K562 (cell line): Measurements from ENCODE around the gene ZSWIM7. TPM values are rescaled to one million over a fixed set of nuclear protein-coding genes. Genes with fewer than 3 reads are reported as not detected.

ENCODE experiments used
- ATF1 ChIP-seq, 2 experiments: fragments of 450-650 bp in 1 of 2; IDR thresholded peaks; 2 replicates each; pipeline ENCODE4 v1.6.1; 2016; ENCODE audit warnings: missing compliant biosample characterization in 1 of 2, missing genetic modification characterization in 1 of 2
- ATF7 ChIP-seq: fragments of 450-650 bp; IDR thresholded peaks from 2 replicates; pipeline ENCODE4 v1.7.1; 2014; ENCODE audit warnings: mild to moderate bottlenecking, moderate library complexity
- CXXC5 ChIP-seq: fragments of 250-450 bp; sonication (Bioruptor Pico); IDR thresholded peaks from 2 replicates; pipeline ENCODE4 v1.8.0; 2022; ENCODE audit warnings: inconsistent platforms, mild to moderate bottlenecking, moderate library complexity
- HDAC1 ChIP-seq, 2 experiments: fragments of 450-650 bp; IDR thresholded peaks; 2 replicates each; pipeline ENCODE4 v1.6.1; 2016 to 2017; ENCODE audit warnings: inconsistent platforms in 1 of 2, mild to moderate bottlenecking in 1 of 2, moderate library complexity in 1 of 2
- HDAC2 ChIP-seq: fragments of 450-650 bp; IDR thresholded peaks from 2 replicates; pipeline ENCODE4 v1.6.1; 2016; ENCODE audit warnings: mild to moderate bottlenecking
- HES1 ChIP-seq: fragments of 450-650 bp; IDR thresholded peaks from 2 replicates; pipeline ENCODE4 v1.6.1; 2016; ENCODE audit warnings: low read depth, mild to moderate bottlenecking, moderate library complexity
- KDM1A ChIP-seq, 2 experiments: fragments of 450-650 bp; IDR thresholded peaks; 2 replicates each; pipeline ENCODE4 v1.6.1; 2016; ENCODE audit warnings: mild to moderate bottlenecking in 2 of 2
- KDM5B ChIP-seq: fragments of 200-600 bp; sonication (generic); IDR thresholded peaks from 2 replicates; pipeline ENCODE4 v1.6.1; 2012; ENCODE audit warnings: low read depth, mild to moderate bottlenecking, moderate library complexity, low read length, control low read depth, inconsistent platforms; ENCODE audit not compliant: insufficient replicate concordance
- MAFK ChIP-seq: IDR thresholded peaks from 2 replicates; pipeline ENCODE4 v1.6.1; 2011; ENCODE audit warnings: low read length, improper control_type of control experiment
- MNT ChIP-seq, 2 experiments: fragments of 450-650 bp; conservative IDR thresholded peaks; 2 replicates each; pipeline ENCODE4 v1.6.1; 2017; ENCODE audit warnings: mild to moderate bottlenecking in 2 of 2, moderate library complexity in 2 of 2
- NFRKB ChIP-seq: fragments of 450-650 bp; IDR thresholded peaks from 2 replicates; pipeline ENCODE4 v1.6.1; 2016; ENCODE audit warnings: low read depth
- POLR3A ChIP-seq: IDR thresholded peaks from 2 replicates; pipeline ENCODE4 v1.6.1; 2011; ENCODE audit warnings: borderline replicate concordance, mild to moderate bottlenecking, moderate library complexity; ENCODE audit not compliant: insufficient read length, insufficient read depth; ENCODE audit errors: extremely low read depth
- SETDB1 ChIP-seq: IDR thresholded peaks from one replicate; pipeline ENCODE4 v1.6.1; 2012; ENCODE audit warnings: low read length, control low read depth, inconsistent platforms
- SIN3B ChIP-seq: fragments of 450-650 bp; IDR thresholded peaks from 2 replicates; pipeline ENCODE4 v1.6.1; 2017; ENCODE audit warnings: low read depth, mild to moderate bottlenecking, moderate library complexity
- TCF3 ChIP-seq: sonication (generic); formaldehyde crosslinking; IDR thresholded peaks from 2 replicates; pipeline ENCODE4 v1.4.0; 2020; ENCODE audit warnings: mild to moderate bottlenecking, missing genetic modification reagents
- THRB ChIP-seq: fragments of 450-650 bp; formaldehyde crosslinking; conservative IDR thresholded peaks from 2 replicates; pipeline ENCODE4 v1.4.0; 2022; ENCODE audit warnings: mild to moderate bottlenecking, missing genetic modification characterization
- YY1 ChIP-seq, 3 experiments: IDR thresholded peaks; 2 replicates each; pipeline ENCODE4 v1.6.1; 2011; ENCODE audit warnings: low read length in 2 of 3, mild to moderate bottlenecking in 2 of 3, moderate library complexity in 2 of 3, borderline replicate concordance in 1 of 3, control low read depth in 1 of 3, low read depth in 1 of 3; ENCODE audit not compliant: insufficient read depth in 3 of 3, insufficient replicate concordance in 2 of 3, control insufficient read depth in 1 of 3, insufficient read length in 1 of 3; ENCODE audit errors: extremely low read depth in 1 of 3
- ZBTB12 ChIP-seq: fragments of 250-450 bp; sonication (Bioruptor Pico); IDR thresholded peaks from 2 replicates; pipeline ENCODE4 v1.4.0; 2020
- ZBTB2 ChIP-seq: fragments of 450-650 bp; IDR thresholded peaks from 2 replicates; pipeline ENCODE4 v1.6.1; 2016; ENCODE audit warnings: antibody characterized with exemption
- ZNF324 ChIP-seq: fragments of 250-450 bp; sonication (Bioruptor Pico); IDR thresholded peaks from 2 replicates; pipeline ENCODE4 v1.4.0; 2020; ENCODE audit warnings: mild to moderate bottlenecking
- ZNF780A ChIP-seq: fragments of 250-450 bp; sonication (Bioruptor Pico); IDR thresholded peaks from 2 replicates; pipeline ENCODE4 v1.5.0; 2021; ENCODE audit warnings: mild to moderate bottlenecking
- polyA plus RNA-seq, 8 experiments: library from polyadenylated mRNA; depleted of rRNA in 4 of 8; stranded (reverse) in 5 of 8; unstranded in 3 of 8; fragments of >200 nt; fragmentation: Nextera tagmentation in 2 of 8; fragmentation: Illumina TruSeq in 1 of 8; extraction: Ambion mirVana in 2 of 8; extraction: Trizol in 1 of 8; gene quantifications; 2 replicates each; pipeline versions ENCODE4 v1.2.1 to v1.2.3, GENCODE V29; 2011 to 2014; ENCODE audit warnings: inconsistent platforms in 1 of 8, missing spikeins in 1 of 8
- total RNA-seq, 7 experiments: library from RNA; depleted of rRNA in 6 of 7; stranded (reverse); fragments of >200 nt in 6 of 7; fragmentation: Illumina TruSeq in 2 of 7; extraction: Trizol in 2 of 7; gene quantifications; 2 replicates each; pipeline versions ENCODE4 v1.2.1 to v1.2.3, GENCODE V29; 2011 to 2021; ENCODE audit warnings: low replicate concordance in 1 of 7

Gene ZSWIM7
- total and polyA plus RNA-seq, 9 of the 15 experiments (the other 6 are each of a cell fraction or from before 2014, with no cell fraction given) = 5.9 to 18.7 (median 9.5) TPM

GRCh38 chr17:15955793-15956541 lies 43.5 kb downstream of the ZSWIM7 start (continued):
- TF ChIP-seq KDM1A (IDR thresholded peaks at IDR 0.05) (peak in 1 of 2 experiments; percentile 66; a peak in 3 of 4 replicates), MNT (conservative IDR thresholded peaks at IDR 0.05) (peak in 1 of 2 experiments; percentile 56; a peak in 2 of 4 replicates), HDAC1 (IDR thresholded peaks at IDR 0.05) (0 out of 4 replicates have a peak, but pooled peaks of 1 of the 2 experiments have one; percentile 38), ZBTB12 (no peak), ZBTB2 (peak; percentile 53; the same call in 1 of the 2 replicates), THRB (CRISPR knock-in tag) (no peak), POLR3A (no peak), NFRKB (no peak), YY1 (IDR thresholded peaks at IDR 0.05; ENCODE audit: borderline replicate concordance in 1 of 3, control insufficient read depth in 1 of 3, extremely low read depth in 1 of 3, insufficient read depth in 3 of 3, insufficient read length in 1 of 3, insufficient replicate concordance in 2 of 3, low read depth in 1 of 3, low read length in 2 of 3) (no peak), SETDB1 (no peak), SIN3B (no peak), KDM5B (no peak), ZNF324 (CRISPR knock-in tag) (no peak), ZNF780A (CRISPR knock-in tag) (no peak), HES1 (peak; percentile 64; the same call in 1 of the 2 replicates), HDAC2 (no peak; the same call in 1 of the 2 replicates), MAFK (no peak), TCF3 (peak; percentile 38), ATF1 (CRISPR knock-in tag; IDR thresholded peaks at IDR 0.05) (no peak), ATF1 (tag; IDR thresholded peaks at IDR 0.05) (no peak), ATF7 (0 out of 2 replicates have a peak, but pooled peaks have one; percentile 16), CXXC5 (CRISPR knock-in tag) (0 out of 2 replicates have a peak, but pooled peaks have one; percentile 20)
